Measurements from ENCODE around the gene CHCHD6. TPM values are rescaled to one million over a fixed set of nuclear protein-coding genes. Genes with fewer than 3 reads are reported as not detected.

The CHCHD6 gene
- total RNA-seq, 1 experiment from 2014 or later = 47.7 TPM

DNA sequence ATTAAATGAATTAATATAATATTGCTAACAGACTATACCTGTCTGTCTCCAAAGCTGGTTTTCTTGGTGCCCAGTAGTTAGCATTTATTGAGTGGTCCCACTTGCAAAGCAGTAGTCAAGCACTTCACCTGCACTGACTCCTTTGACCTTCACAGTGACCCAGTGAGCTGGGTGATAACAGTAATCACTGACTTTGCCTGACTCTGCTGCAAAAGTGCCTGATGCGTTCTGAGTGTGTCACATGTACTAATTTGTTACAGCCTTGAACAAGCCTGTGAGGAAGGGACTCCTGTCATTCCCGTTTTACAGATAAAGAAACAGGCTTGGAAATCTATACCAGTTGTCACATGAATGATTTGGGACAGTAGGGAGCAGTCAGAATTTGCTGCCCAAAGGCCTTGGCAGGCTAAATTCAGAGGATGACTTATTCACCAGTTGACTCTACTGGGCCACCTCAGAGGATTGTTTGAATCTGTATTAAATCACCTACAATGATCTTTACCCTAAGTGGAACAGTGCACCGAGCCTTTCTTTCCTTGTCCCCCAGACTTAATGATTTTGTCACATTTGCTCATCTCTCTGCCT, 162.2 kb downstream of the CHCHD6 start:
- CTCF ChIA-PET = no interaction called here
- TF ChIP-seq, protein P1, sequence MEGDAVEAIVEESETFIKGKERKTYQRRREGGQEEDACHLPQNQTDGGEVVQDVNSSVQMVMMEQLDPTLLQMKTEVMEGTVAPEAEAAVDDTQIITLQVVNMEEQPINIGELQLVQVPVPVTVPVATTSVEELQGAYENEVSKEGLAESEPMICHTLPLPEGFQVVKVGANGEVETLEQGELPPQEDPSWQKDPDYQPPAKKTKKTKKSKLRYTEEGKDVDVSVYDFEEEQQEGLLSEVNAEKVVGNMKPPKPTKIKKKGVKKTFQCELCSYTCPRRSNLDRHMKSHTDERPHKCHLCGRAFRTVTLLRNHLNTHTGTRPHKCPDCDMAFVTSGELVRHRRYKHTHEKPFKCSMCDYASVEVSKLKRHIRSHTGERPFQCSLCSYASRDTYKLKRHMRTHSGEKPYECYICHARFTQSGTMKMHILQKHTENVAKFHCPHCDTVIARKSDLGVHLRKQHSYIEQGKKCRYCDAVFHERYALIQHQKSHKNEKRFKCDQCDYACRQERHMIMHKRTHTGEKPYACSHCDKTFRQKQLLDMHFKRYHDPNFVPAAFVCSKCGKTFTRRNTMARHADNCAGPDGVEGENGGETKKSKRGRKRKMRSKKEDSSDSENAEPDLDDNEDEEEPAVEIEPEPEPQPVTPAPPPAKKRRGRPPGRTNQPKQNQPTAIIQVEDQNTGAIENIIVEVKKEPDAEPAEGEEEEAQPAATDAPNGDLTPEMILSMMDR (conservative IDR thresholded peaks at IDR 0.05) = no peak
- TF ChIP-seq EZH2 (IDR thresholded peaks at IDR 0.05; ENCODE audit: low read depth) = no peak
- no peak overlapping the region for H2AFZ ChIP-seq
- POLR2A ChIA-PET (ENCODE audit: unreplicated experiment) = no interaction called here
- no peaks in the 10 kb centered on the region; the same call in 1 of the 2 replicates for H3K36me3 ChIP-seq (ENCODE audit: low read depth)
- H4K20me1 ChIP-seq (ENCODE audit: insufficient read depth) = no peaks in the 10 kb centered on the region
- no peak overlapping the region for H3K4me2 ChIP-seq
- no TSS peak for BruUV-seq (replicated peaks)
- H3K79me2 ChIP-seq (ENCODE audit: low read depth) = no peaks in the 10 kb centered on the region
- intact Hi-C loops (cut with micrococcal nuclease; ENCODE audit: unreplicated experiment) = no loop called here
- H3K4me3 ChIP-seq = no peak overlapping the region
- no peak for DNase-seq
- H3K4me1 ChIP-seq (replicated peaks; ENCODE audit: insufficient read depth) = no peaks in the 10 kb centered on the region
- H3K9me3 ChIP-seq (ENCODE audit: insufficient read depth, low read depth) = no peaks in the 10 kb centered on the region
- H3K27ac ChIP-seq = no peak overlapping the region
- H3F3A ChIP-seq (ENCODE audit: insufficient read depth, low read depth) = no peaks in the 10 kb centered on the region
- no peaks in the 10 kb centered on the region for H3K9me2 ChIP-seq (ENCODE audit: insufficient read depth)
- H3K27me3 ChIP-seq (ENCODE audit: insufficient read depth, low read depth) = no peaks in the 10 kb centered on the region

DNA sequence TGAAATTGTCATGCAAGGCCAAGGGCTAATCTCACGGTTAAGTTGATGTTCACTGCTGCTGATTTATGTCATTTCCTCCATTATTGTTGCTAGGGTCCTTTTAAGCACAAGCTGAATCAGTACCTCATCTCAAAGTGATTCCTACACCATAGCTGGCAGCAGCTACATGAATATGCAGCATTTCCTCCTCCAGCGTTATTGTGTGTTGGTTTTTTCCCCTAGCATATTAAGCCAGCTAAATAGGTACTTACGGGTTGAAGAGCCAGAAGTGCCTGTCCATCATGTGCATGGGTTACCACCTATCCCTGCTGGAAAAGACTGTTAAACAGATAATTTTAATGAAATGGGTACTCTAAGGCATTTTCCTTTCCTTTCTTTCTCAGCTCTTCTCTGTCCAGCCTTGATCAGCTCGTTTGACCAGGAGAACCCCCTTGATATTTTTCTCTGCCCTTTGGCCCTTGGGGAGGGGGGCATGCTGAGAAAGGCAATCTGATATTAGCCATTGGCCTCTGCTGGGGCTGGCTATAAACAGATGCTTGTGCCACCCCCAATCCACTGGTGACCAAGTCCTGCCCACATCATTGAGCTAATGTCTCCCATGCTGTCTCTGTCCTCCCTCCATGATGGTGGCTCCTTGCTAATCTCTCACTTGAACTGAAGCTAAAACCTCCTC, 163.3 kb downstream of the CHCHD6 start:
- no peaks in the 10 kb centered on the region for H3F3A ChIP-seq (ENCODE audit: insufficient read depth, low read depth)
- H3K27ac ChIP-seq = no peak overlapping the region
- intact Hi-C loops (cut with micrococcal nuclease; ENCODE audit: unreplicated experiment) = no loop called here
- H3K27me3 ChIP-seq (ENCODE audit: insufficient read depth, low read depth) = no peaks in the 10 kb centered on the region
- no peak overlapping the region for H3K4me3 ChIP-seq
- H3K4me1 ChIP-seq (replicated peaks; ENCODE audit: insufficient read depth) = no peaks in the 10 kb centered on the region
- H3K4me2 ChIP-seq = no peak overlapping the region
- no peak overlapping the region for H2AFZ ChIP-seq
- H4K20me1 ChIP-seq (ENCODE audit: insufficient read depth) = no peaks in the 10 kb centered on the region
- no peaks in the 10 kb centered on the region for H3K9me2 ChIP-seq (ENCODE audit: insufficient read depth)
- BruUV-seq (replicated peaks) = no TSS peak
- no peak for DNase-seq
- CTCF ChIA-PET = no interaction called here
- no peak for TF ChIP-seq EZH2 (IDR thresholded peaks at IDR 0.05; ENCODE audit: low read depth)
- TF ChIP-seq, protein P1 (conservative IDR thresholded peaks at IDR 0.05) = no peak
- POLR2A ChIA-PET (ENCODE audit: unreplicated experiment) = no interaction called here
- H3K9me3 ChIP-seq (ENCODE audit: insufficient read depth, low read depth) = no peaks in the 10 kb centered on the region
- H3K36me3 ChIP-seq (ENCODE audit: low read depth) = no peaks in the 10 kb centered on the region; the same call in 1 of the 2 replicates
- no peaks in the 10 kb centered on the region for H3K79me2 ChIP-seq (ENCODE audit: low read depth)

DNA sequence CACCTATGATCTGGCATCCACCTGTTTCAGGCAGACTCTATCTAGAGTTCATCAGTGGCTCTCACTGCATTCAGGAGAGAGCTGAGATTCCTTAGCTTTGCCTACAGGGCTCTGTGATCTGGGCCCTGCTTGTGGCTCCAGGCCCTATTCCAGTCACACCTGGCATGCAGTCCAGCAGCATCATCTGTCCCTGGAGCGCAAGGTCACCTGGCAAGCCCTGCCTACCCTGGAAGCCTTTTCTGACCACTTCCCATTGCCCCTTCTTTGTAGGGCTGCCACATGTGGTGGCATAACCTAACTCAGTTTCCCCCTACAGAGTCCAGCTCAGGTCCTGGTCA, 163.8 kb downstream of the CHCHD6 start:
- POLR2A ChIA-PET (ENCODE audit: unreplicated experiment) = no interaction called here
- CTCF ChIA-PET = no interaction called here
- TF ChIP-seq, protein P1 (conservative IDR thresholded peaks at IDR 0.05) = no peak
- TF ChIP-seq EZH2 (IDR thresholded peaks at IDR 0.05; ENCODE audit: low read depth) = no peak
- Histone ChIP-seq H3K9me3 (ENCODE audit: insufficient read depth, low read depth) (no peaks in the 10 kb centered on the region), H3K79me2 (ENCODE audit: low read depth) (no peaks in the 10 kb centered on the region), H3K4me2 (no peak overlapping the region), H3K9me2 (ENCODE audit: insufficient read depth) (no peaks in the 10 kb centered on the region), H3K27ac (no peak overlapping the region), H3F3A (ENCODE audit: insufficient read depth, low read depth) (no peaks in the 10 kb centered on the region), H3K36me3 (ENCODE audit: low read depth) (no peaks in the 10 kb centered on the region; the same call in 1 of the 2 replicates), H3K4me1 (replicated peaks; ENCODE audit: insufficient read depth) (no peaks in the 10 kb centered on the region), H2AFZ (no peak overlapping the region), H4K20me1 (ENCODE audit: insufficient read depth) (no peaks in the 10 kb centered on the region), H3K27me3 (ENCODE audit: insufficient read depth, low read depth) (no peaks in the 10 kb centered on the region), H3K4me3 (no peak overlapping the region)
- BruUV-seq (replicated peaks) = no TSS peak
- DNase-seq = no peak
- intact Hi-C loops (cut with micrococcal nuclease; ENCODE audit: unreplicated experiment) = no loop called here

Measured in PC-9 (cell line).